Body of pancreas (tissue), 4 donors: Measurements from ENCODE around the gene RABIF.
"Not testable (repeated sequence)": the region's sequence is repeated elsewhere in the genome, so short reads cannot be mapped to it uniquely, and the experiment has no call there.

Source experiments
- CTCF ChIP-seq, 7 experiments: fragments of 450-650 bp in 4 of 7; fragments of 200-600 bp in 3 of 7; sonication (generic) in 3 of 7; IDR thresholded peaks; one replicate each; pipeline ENCODE4 v1.5.1; 2016 to 2019; ENCODE audit warnings: antibody characterized with exemption in 7 of 7
- POLR2A ChIP-seq, 3 donors: fragments of 450-650 bp; IDR thresholded peaks; one replicate each; pipeline ENCODE4 v1.6.1; 2016; ENCODE audit warnings: antibody characterized with exemption in 3 of 3, mild to moderate bottlenecking in 2 of 3

GRCh38 chr1:202903808-202904207 lies 14.9 kb upstream of the RABIF start:
- TF ChIP-seq POLR2A, CTCF (IDR thresholded peaks at IDR 0.05): not testable (repeated sequence)
